Thyroid gland (tissue), 4 donors: ENCODE measurements around the gene SSH3. TPM values are rescaled to one million over a fixed set of nuclear protein-coding genes. Genes with fewer than 3 reads are reported as not detected.
"Not testable (repeated sequence)": the region's sequence is repeated elsewhere in the genome, so short reads cannot be mapped to it uniquely, and the experiment has no call there.

Experiments used
- DNase-seq, 2 donors: peaks; one replicate each; pipeline ENCODE4 v3.0.0-alpha.2; 2019
- H3K27ac ChIP-seq, 3 donors: fragments of 200-600 bp; sonication (generic); 1 replicate in 2 of 3; 2 replicates in 1 of 3; pipeline ENCODE4 v1.5.1; 2016 to 2019; ENCODE audit warnings: mild to moderate bottlenecking in 1 of 3, moderate library complexity in 1 of 3
- H3K27me3 ChIP-seq: fragments of 200-600 bp; sonication (generic); one replicate; pipeline ENCODE4 v1.5.1; 2019
- H3K36me3 ChIP-seq, 2 donors: fragments of 200-600 bp; sonication (generic); one replicate each; pipeline ENCODE4 v1.5.1; 2016 to 2019
- H3K4me1 ChIP-seq, 2 donors: fragments of 200-600 bp; sonication (generic); one replicate each; pipeline ENCODE4 v1.5.1; 2017 to 2019
- H3K4me3 ChIP-seq, 3 donors: fragments of 200-600 bp; sonication (generic); replicated peaks in 1 of 3; 1 replicate in 2 of 3; 2 replicates in 1 of 3; pipeline ENCODE4 v1.5.1; 2016; ENCODE audit warnings: mild to moderate bottlenecking in 1 of 3
- H3K9me3 ChIP-seq: fragments of 200-600 bp; sonication (generic); one replicate; pipeline ENCODE4 v1.5.1; 2017
- CTCF ChIP-seq, 6 experiments: fragments of 200-600 bp in 3 of 6; fragments of 450-650 bp in 3 of 6; sonication (generic) in 3 of 6; IDR thresholded peaks; one replicate each; pipeline ENCODE4 v1.5.1; 2016 to 2019; ENCODE audit warnings: antibody characterized with exemption in 6 of 6, mild to moderate bottlenecking in 2 of 6, inconsistent platforms in 1 of 6, moderate library complexity in 1 of 6
- POLR2A ChIP-seq, 2 donors: fragments of 450-650 bp; IDR thresholded peaks; one replicate each; pipeline ENCODE4 v1.6.1; 2017; ENCODE audit warnings: antibody characterized with exemption in 2 of 2, mild to moderate bottlenecking in 2 of 2, moderate library complexity in 1 of 2
- WGBS, 2 donors: methylation state at CpG; one replicate each; pipeline ENCODE4 v1.1.5; 2017; 5-methylcytosine and 5-hydroxymethylcytosine counted together
- intact Hi-C: fragments of 100-400 bp; cut with DNase I; formaldehyde crosslinking; loops from one replicate; pipeline ENCODE4 v1.15.1; 2023
- total RNA-seq, 4 donors: library from RNA; depleted of rRNA; stranded (reverse); fragments of >200 nt; gene quantifications; one replicate each; pipeline ENCODE4 v1.2.3, GENCODE V29; 2016

The SSH3 gene
- total RNA-seq, 4 donors from 2014 or later = 50.5 to 59.9 (median 54.4) TPM

- Histone ChIP-seq H3K36me3 (no peaks in the 10 kb centered on the region), H3K4me1 (peaks cover 15 to 16% of the 10 kb centered on the region in 2 donors), H3K27ac (peak overlapping the region; percentile 95 to 97 (median 96)), H3K9me3 (no peaks in the 10 kb centered on the region), H3K27me3 (no peaks in the 10 kb centered on the region), H3K4me3 (peak overlapping the region; percentile 38 to 94 (median 92))
- peak; percentile 96 to 98 for DNase-seq
- intact Hi-C loops = loop anchor here (5.0 kb wide), 1 partner anchor 235 kb away; no protein-coding TSS in a partner anchor
- TF ChIP-seq CTCF (IDR thresholded peaks at IDR 0.05) = peak; percentile 58 to 99 (median 96)
- peak in 1 of 2 donors; percentile 72 for TF ChIP-seq POLR2A (IDR thresholded peaks at IDR 0.05)
- WGBS, 2 donors = 0 to 1% methylated on average over 31 to 35 of the region's 55 CpGs
Measured at GRCh38 chr11:67317205-67317887, 14.0 kb downstream of the SSH3 start.

GRCh38 chr11:67317888-67318555 is 14.7 kb downstream of the SSH3 start:
- no peaks in the 10 kb centered on the region for H3K36me3 ChIP-seq
- 0 to 1% methylated on average over 15 to 18 of the region's 53 CpGs for WGBS, 2 donors
- peaks cover 15 to 16% of the 10 kb centered on the region in 2 donors for H3K4me1 ChIP-seq
- no peak for TF ChIP-seq CTCF (IDR thresholded peaks at IDR 0.05)
- TF ChIP-seq POLR2A (IDR thresholded peaks at IDR 0.05) = no peak
- no peaks in the 10 kb centered on the region for H3K9me3 ChIP-seq
- no peaks in the 10 kb centered on the region for H3K27me3 ChIP-seq
- DNase-seq = peak; percentile 55 to 58
- intact Hi-C loops = loop anchor here (2.0 to 5.0 kb wide), 2 partner anchors 51 to 236 kb away; partner anchors contain the start of gene GRK2
- H3K4me3 ChIP-seq = peak overlapping the region; percentile 38 to 94 (median 92)
- H3K27ac ChIP-seq = peak overlapping the region; percentile 95 to 97 (median 96)

- not testable (repeated sequence) for H3K36me3 ChIP-seq, H3K9me3 ChIP-seq, H3K27ac ChIP-seq, DNase-seq, H3K27me3 ChIP-seq
- intact Hi-C loops = loop anchor here (2.0 to 5.0 kb wide), 2 partner anchors 52 to 237 kb away; partner anchors contain the start of gene GRK2
- Histone ChIP-seq H3K4me3 (peak overlapping the region in 1 of 3 donors; percentile 92), H3K4me1 (peaks cover 15 to 16% of the 10 kb centered on the region in 2 donors)
- 84 to 86% methylated on average over 12 of the region's 12 CpGs for WGBS, 2 donors
Measured at GRCh38 chr11:67318876-67319275, 15.5 kb downstream of the SSH3 start.

- intact Hi-C loops = no loop called here
Measured at GRCh38 chr11:67320011-67320410, 16.7 kb downstream of the SSH3 start.

GRCh38 chr11:67320691-67321090 is 17.4 kb downstream of the SSH3 start:
- DNase-seq = no peak
- Histone ChIP-seq H3K4me1 (peaks cover 15 to 16% of the 10 kb centered on the region in 2 donors), H3K9me3 (no peaks in the 10 kb centered on the region), H3K27me3 (no peaks in the 10 kb centered on the region), H3K27ac (no peak overlapping the region), H3K36me3 (no peaks in the 10 kb centered on the region), H3K4me3 (no peak overlapping the region)
- 96 to 97% methylated on average over 2 of the region's 2 CpGs for WGBS, 2 donors
- TF ChIP-seq POLR2A (IDR thresholded peaks at IDR 0.05) = no peak
- TF ChIP-seq CTCF (IDR thresholded peaks at IDR 0.05) = no peak
- intact Hi-C loops = no loop called here

More at GRCh38 chr11:67320011-67320410, 16.7 kb downstream of the SSH3 start:
- no peak overlapping the region for H3K4me3 ChIP-seq
- H3K4me1 ChIP-seq = peaks cover 15 to 16% of the 10 kb centered on the region in 2 donors
- H3K27me3 ChIP-seq = no peaks in the 10 kb centered on the region
- H3K36me3 ChIP-seq = no peaks in the 10 kb centered on the region
- 90 to 92% methylated on average over 3 of the region's 3 CpGs for WGBS, 2 donors
- TF ChIP-seq CTCF (IDR thresholded peaks at IDR 0.05) (no peak), POLR2A (IDR thresholded peaks at IDR 0.05) (no peak)
- no peak for DNase-seq
- no peaks in the 10 kb centered on the region for H3K9me3 ChIP-seq
- no peak overlapping the region for H3K27ac ChIP-seq
